Placental pericyte (primary cell): Measurements from ENCODE around the gene PRTG. TPM values are rescaled to one million over a fixed set of nuclear protein-coding genes. Genes with fewer than 3 reads are reported as not detected.

Experiments used
- small RNA-seq: library from RNA; depleted of rRNA; stranded (forward); fragments of <200 nt; gene quantifications from one replicate; pipeline ENCODE3, GENCODE V24; 2012; ENCODE audit warnings: low replicate concordance
- total RNA-seq: library from RNA; depleted of rRNA; stranded (reverse); fragments of >200 nt; gene quantifications from 2 replicates; pipeline ENCODE4 v1.2.3, GENCODE V29; 2012

PRTG gene, protein sequence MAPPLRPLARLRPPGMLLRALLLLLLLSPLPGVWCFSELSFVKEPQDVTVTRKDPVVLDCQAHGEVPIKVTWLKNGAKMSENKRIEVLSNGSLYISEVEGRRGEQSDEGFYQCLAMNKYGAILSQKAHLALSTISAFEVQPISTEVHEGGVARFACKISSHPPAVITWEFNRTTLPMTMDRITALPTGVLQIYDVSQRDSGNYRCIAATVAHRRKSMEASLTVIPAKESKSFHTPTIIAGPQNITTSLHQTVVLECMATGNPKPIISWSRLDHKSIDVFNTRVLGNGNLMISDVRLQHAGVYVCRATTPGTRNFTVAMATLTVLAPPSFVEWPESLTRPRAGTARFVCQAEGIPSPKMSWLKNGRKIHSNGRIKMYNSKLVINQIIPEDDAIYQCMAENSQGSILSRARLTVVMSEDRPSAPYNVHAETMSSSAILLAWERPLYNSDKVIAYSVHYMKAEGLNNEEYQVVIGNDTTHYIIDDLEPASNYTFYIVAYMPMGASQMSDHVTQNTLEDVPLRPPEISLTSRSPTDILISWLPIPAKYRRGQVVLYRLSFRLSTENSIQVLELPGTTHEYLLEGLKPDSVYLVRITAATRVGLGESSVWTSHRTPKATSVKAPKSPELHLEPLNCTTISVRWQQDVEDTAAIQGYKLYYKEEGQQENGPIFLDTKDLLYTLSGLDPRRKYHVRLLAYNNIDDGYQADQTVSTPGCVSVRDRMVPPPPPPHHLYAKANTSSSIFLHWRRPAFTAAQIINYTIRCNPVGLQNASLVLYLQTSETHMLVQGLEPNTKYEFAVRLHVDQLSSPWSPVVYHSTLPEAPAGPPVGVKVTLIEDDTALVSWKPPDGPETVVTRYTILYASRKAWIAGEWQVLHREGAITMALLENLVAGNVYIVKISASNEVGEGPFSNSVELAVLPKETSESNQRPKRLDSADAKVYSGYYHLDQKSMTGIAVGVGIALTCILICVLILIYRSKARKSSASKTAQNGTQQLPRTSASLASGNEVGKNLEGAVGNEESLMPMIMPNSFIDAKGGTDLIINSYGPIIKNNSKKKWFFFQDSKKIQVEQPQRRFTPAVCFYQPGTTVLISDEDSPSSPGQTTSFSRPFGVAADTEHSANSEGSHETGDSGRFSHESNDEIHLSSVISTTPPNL
- 1.1 and 2.7 TPM in 2 replicates for total RNA-seq

DNA sequence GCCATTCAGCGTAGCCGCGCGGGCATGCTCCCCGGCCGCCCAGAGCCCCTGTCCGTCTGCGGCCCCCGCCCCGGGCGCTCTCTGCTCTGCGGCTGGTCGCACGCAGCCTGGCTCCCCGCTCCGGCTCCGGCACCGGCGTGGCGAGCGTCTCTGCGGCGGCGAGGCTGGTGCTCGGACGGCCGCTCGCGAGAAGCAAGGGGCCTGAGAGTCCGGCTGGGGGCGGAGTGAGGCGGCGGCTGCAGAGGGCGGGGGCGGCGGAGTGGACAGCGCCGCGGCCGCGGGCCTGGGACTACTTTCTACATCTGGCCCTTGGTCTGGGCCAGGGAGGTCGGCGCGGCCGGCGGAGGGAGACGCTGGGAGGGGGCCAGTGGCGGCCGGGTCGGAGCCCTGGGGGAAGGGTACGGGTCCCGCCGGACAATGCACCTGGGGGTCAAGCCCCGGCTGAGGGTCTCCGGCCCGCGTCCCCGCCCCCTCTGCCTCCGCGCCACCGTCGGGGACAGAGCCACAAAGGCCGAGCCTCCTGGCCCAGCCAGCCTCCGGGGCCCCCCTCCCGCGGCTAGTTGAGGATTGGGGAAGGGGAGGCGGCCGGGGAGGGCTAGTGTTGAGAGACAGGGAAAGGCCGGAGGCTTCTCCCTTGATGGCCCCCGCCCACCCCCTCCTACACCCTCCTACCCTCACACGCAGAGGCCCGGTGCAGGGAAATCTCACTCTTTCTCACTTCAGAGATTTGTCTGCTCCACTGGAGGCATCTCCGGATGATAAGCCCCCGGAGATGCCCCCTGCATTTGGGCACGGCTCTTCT lies at the start of gene PRTG:
Gene PRTG, minus strand, starts transcription at position 226 of the 802 bp plus-strand sequence. Its CDS starts 221 bp downstream, at position 5.

DNA sequence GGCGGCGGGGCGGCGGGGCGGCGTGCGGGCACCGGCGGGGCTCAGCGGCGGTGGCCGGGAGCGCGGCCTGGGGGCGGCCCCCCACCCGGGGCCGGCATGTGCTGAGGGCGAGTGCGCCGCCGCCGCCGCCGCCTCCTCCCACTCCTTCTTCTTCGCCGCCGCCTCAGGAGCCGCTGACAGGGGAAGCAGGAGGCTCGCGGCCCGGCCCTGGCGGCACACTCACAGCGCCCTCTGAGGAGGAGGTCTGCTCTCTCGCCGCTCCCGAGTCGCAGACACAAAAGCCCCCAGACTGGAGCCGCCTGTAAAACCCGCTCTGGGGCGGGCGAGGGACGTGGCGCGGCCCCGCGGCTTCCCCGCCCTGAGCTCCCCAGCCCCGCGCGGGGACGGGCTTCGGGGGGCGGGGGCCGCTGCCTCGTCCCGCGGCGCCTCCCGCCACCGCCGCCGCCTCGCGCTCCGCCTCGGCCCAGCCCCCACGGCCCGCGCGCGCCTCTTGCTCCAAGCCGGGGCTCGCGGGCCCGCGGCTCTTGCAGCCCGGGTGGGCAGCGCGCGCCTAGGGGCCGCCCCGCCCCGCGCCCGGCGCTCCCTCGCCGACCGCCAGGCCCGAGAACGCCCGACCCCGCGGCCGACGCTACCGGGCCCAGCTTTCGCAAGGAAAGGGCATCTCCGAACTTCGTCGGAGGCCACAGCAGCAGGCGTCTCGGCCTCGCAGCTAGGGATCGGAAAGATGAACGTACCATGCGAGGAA lies 154.7 kb downstream of the PRTG start, which contains the start of gene PYGO1:
Gene PYGO1, minus strand, starts transcription at position 276 of the 745 bp plus-strand sequence. CDS start 462 bp downstream, outside the sequence.

Small RNAs within 50 kb of the gene (small RNA-seq; reads per million reads assigned to genes)
- gene AC009997.1 = not detected

Other genes starting within 250 kb of the PRTG start
- gene DNAAF4, start 234.9 kb downstream of the PRTG start, total RNA-seq = 0.14 TPM in 1 of 2 replicates, not detected in the other
- 6.0 and 6.1 TPM in 2 replicates for gene PYGO1, start 154.8 kb downstream of the PRTG start, total RNA-seq